OCI-LY3 (cell line): ENCODE data around the gene INTS6L.
A peak's percentile ranks its signal among the peaks of the same experiment; 100 is the strongest.

Experiments
- H2AFZ ChIP-seq: fragments of 200-600, 300-600 bp; shearing (Covaris generic); 2 replicates; pipeline ENCODE4 v1.6.0; 2014; ENCODE audit warnings: antibody characterized with exemption, low read depth, low read length
- H3K27ac ChIP-seq: fragments of 200-600, 300-600 bp; sonication (generic); 2 replicates; pipeline ENCODE4 v1.5.1; 2014; ENCODE audit warnings: mild to moderate bottlenecking, low read length, moderate library complexity, mixed read lengths
- H3K27me3 ChIP-seq: fragments of 200-600, 300-600 bp; sonication (generic); 2 replicates; pipeline ENCODE4 v1.6.1; 2014; ENCODE audit warnings: low read depth, low read length, mixed read lengths
- H3K36me3 ChIP-seq: fragments of 200-600, 300-600 bp; sonication (generic); replicated peaks from 2 replicates; pipeline ENCODE3; 2014; ENCODE audit warnings: low read depth, low read length, mixed read lengths
- H3K4me1 ChIP-seq: fragments of 300-600, 200-600 bp; sonication (generic); 2 replicates; pipeline ENCODE4 v1.6.1; 2014; ENCODE audit warnings: low read length, mixed read lengths
- H3K4me2 ChIP-seq: fragments of 200-600, 300-600 bp; sonication (generic); 2 replicates; pipeline ENCODE4 v1.6.1; 2014; ENCODE audit warnings: low read length, mixed read lengths
- H3K4me3 ChIP-seq: fragments of 300-600, 200-600 bp; sonication (generic); 2 replicates; pipeline ENCODE4 v1.5.1; 2014; ENCODE audit warnings: antibody characterized with exemption, mild to moderate bottlenecking, low read length, moderate library complexity
- H3K79me2 ChIP-seq: fragments of 300-600, 200-600 bp; shearing (Covaris generic); 2 replicates; pipeline ENCODE4 v1.6.1; 2014; ENCODE audit warnings: mild to moderate bottlenecking, low read length, mixed read lengths
- H3K9ac ChIP-seq: fragments of 300-600, 200-600 bp; shearing (Covaris generic); 2 replicates; pipeline ENCODE4 v1.6.0; 2014; ENCODE audit warnings: mild to moderate bottlenecking, low read length, moderate library complexity
- H3K9me3 ChIP-seq: fragments of 200-600, 300-600 bp; shearing (Covaris generic); 2 replicates; pipeline ENCODE4 v1.6.1; 2014; ENCODE audit warnings: low read length, mixed read lengths; ENCODE audit not compliant: insufficient read depth
- H4K20me1 ChIP-seq: fragments of 200-600, 300-600 bp; sonication (generic); 2 replicates; pipeline ENCODE4 v1.6.1; 2016; ENCODE audit warnings: low read length, mixed read lengths; ENCODE audit not compliant: insufficient read depth
- EZH2phosphoT487 ChIP-seq: fragments of 200-600 bp; shearing (Covaris generic); IDR thresholded peaks from 2 replicates; pipeline ENCODE4 v1.6.1; 2018; ENCODE audit warnings: antibody characterized with exemption, mixed run types, low read depth
- TF ChIP-seq, protein P1 (sequence below): fragments of 200-600, 300-600 bp; sonication (generic); IDR thresholded peaks from 2 replicates; pipeline ENCODE4 v1.5.1; 2014; ENCODE audit warnings: antibody characterized with exemption, low read length, low read depth

The INTS6L gene

DNA sequence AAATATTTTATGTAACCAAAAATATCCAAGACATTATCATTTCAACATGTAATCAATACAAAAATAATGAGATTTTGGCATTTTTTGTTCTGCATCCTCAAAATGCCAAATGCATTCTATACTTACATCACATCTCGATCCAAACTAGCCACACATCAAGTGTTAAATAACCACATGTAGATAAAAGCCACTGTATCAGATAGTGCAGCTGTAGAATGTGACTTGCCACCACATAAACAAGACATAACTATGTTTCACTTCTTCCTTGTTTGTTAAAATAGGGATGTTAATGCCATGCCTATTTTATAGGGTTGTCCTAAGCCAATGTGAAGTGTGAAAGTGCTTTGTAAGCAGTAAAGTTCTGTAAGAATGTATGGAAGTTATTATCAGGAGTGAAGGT is 20.9 kb downstream of the INTS6L start:
- Histone ChIP-seq H3K27ac (no peak overlapping the region), H3K4me1 (no peaks in the 10 kb centered on the region), H3K9ac (no peak overlapping the region), H3K36me3 (no peaks in the 10 kb centered on the region), H3K4me3 (no peak overlapping the region), H3K4me2 (no peak overlapping the region), H2AFZ (no peak overlapping the region), H3K27me3 (no peaks in the 10 kb centered on the region), H4K20me1 (no peaks in the 10 kb centered on the region), H3K9me3 (no peaks in the 10 kb centered on the region), H3K79me2 (no peaks in the 10 kb centered on the region)
- TF ChIP-seq, protein P1, sequence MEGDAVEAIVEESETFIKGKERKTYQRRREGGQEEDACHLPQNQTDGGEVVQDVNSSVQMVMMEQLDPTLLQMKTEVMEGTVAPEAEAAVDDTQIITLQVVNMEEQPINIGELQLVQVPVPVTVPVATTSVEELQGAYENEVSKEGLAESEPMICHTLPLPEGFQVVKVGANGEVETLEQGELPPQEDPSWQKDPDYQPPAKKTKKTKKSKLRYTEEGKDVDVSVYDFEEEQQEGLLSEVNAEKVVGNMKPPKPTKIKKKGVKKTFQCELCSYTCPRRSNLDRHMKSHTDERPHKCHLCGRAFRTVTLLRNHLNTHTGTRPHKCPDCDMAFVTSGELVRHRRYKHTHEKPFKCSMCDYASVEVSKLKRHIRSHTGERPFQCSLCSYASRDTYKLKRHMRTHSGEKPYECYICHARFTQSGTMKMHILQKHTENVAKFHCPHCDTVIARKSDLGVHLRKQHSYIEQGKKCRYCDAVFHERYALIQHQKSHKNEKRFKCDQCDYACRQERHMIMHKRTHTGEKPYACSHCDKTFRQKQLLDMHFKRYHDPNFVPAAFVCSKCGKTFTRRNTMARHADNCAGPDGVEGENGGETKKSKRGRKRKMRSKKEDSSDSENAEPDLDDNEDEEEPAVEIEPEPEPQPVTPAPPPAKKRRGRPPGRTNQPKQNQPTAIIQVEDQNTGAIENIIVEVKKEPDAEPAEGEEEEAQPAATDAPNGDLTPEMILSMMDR: no peak
- TF ChIP-seq EZH2phosphoT487: no peak

DNA sequence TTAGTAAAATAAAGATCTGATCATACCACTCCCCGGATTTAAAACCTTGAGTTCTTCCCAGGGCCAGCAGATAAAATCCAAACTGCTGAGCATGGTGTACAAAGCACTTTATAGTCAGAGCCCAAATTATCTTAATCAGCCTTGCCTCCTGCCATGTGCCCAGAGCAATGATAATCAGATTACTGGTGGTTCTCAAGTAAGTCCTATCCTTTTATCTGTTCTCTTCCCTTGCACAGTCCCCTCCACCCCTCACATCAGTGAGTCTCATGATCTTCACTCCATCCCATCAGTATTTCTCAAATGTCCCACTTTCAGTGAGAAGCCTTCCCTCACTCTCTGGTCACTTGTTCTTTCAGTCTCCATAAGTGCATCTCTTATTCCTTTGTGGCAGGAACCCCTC is 22.7 kb downstream of the INTS6L start:
- Histone ChIP-seq H4K20me1 (no peaks in the 10 kb centered on the region), H3K27me3 (no peaks in the 10 kb centered on the region), H3K27ac (no peak overlapping the region), H3K4me2 (no peak overlapping the region), H3K79me2 (no peaks in the 10 kb centered on the region), H2AFZ (no peak overlapping the region), H3K4me1 (no peaks in the 10 kb centered on the region), H3K9ac (no peak overlapping the region), H3K9me3 (no peaks in the 10 kb centered on the region), H3K4me3 (no peak overlapping the region), H3K36me3 (peaks cover 8% of the 10 kb centered on the region)
- no peak for TF ChIP-seq EZH2phosphoT487
- TF ChIP-seq, protein P1: no peak

DNA sequence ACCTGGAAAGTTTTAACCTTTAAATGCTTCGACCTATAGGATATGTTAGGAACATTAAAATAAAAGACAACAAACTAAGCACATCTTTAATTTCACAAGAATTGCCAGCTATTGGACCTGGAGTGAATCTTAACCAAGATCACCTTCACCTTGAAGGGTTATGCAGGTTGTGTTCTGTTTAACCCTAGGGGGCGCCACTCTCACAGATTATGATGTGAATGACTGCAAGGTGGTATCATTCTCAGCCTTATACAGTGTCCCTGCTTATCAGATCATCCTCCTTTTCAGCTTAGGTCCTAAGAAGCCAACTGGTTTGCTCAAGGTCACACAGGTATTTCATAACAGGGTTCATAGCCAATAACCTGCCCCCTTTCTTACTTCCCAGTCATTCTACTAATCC is 23.5 kb downstream of the INTS6L start:
- Histone ChIP-seq H3K27ac (no peak overlapping the region), H4K20me1 (no peaks in the 10 kb centered on the region), H3K9ac (no peak overlapping the region), H3K4me2 (no peak overlapping the region), H3K9me3 (no peaks in the 10 kb centered on the region), H3K79me2 (no peaks in the 10 kb centered on the region), H2AFZ (no peak overlapping the region), H3K4me3 (no peak overlapping the region), H3K36me3 (peaks cover 8% of the 10 kb centered on the region), H3K4me1 (no peaks in the 10 kb centered on the region), H3K27me3 (no peaks in the 10 kb centered on the region)
- TF ChIP-seq, protein P1: peak; percentile 53
- TF ChIP-seq EZH2phosphoT487: no peak

DNA sequence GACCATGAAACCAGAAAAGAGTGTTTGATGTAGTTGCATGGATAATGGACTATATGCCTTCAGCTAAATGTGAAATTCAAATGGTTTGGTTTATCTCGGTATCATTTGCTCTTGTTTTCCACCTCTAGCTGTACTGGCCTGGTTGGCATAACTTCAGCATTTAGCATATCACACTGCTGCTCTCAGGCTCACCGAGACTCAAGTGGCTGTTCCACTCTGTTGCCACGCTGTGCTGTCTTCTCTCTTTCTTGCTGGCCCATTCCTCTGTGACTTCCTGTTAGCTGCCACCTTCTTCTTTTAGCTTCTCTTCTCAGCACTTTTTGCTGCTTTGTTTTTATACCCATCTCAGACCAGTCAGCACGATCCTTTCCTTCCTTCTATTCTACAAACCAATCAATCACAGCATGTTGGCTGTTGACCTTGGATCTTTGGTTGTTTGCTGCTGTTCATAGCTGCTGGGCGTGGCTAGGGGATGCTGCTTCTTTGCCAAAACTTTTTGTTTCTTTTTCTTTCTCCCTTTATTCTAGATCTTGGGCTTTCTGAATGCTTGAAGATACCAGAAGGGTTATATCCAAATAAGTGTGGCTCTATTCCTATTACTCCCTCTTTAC is 24.0 kb downstream of the INTS6L start:
- Histone ChIP-seq H4K20me1 (no peaks in the 10 kb centered on the region), H3K36me3 (peaks cover 8% of the 10 kb centered on the region), H3K4me3 (no peak overlapping the region), H3K4me2 (no peak overlapping the region), H3K4me1 (no peaks in the 10 kb centered on the region), H3K79me2 (no peaks in the 10 kb centered on the region), H2AFZ (no peak overlapping the region), H3K9me3 (no peaks in the 10 kb centered on the region), H3K9ac (no peak overlapping the region), H3K27ac (no peak overlapping the region), H3K27me3 (no peaks in the 10 kb centered on the region)
- no peak for TF ChIP-seq EZH2phosphoT487
- TF ChIP-seq, protein P1: no peak
